HG03039 (cell line): Measurements from ENCODE around the gene RASSF10.

Experiments used
- ATAC-seq: cut with Tn5 transposase; IDR thresholded peaks from one replicate; pipeline ENCODE4 v1.9.1; 2021; ENCODE audit warnings: mild to moderate bottlenecking, moderate library complexity; ENCODE audit not compliant: unreplicated experiment

RASSF10 gene

DNA sequence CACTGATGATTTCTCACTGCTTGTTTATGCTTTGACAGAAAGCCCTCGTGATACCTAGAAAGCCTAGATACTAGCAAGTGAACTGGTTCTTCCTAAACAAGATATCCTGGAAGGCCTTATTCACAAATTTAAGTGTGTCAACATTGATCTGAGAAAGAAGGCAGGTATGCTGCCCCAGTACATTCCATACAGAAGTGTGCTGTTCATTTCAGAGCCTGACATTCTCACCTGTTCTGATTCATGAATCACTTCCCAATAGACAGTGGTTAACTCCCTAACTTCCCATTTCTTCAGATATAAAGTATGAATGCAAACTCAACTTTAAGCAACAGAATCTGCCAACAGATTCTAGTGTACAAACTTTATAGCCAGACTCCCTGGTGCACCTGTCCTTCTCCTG lies 15.5 kb upstream of the RASSF10 start:
- ATAC-seq = no peak

GRCh38 chr11:12994476-12994875 lies 14.6 kb upstream of the RASSF10 start:
- ATAC-seq = no peak

- no peak for ATAC-seq
Observed at GRCh38 chr11:12995188-12995587, 13.9 kb upstream of the RASSF10 start.

GRCh38 chr11:12995823-12996222 lies 13.3 kb upstream of the RASSF10 start:
- no peak for ATAC-seq

- ATAC-seq = no peak
Observed at GRCh38 chr11:12997168-12997567, 11.9 kb upstream of the RASSF10 start.

- no peak for ATAC-seq
Observed at GRCh38 chr11:12998336-12998735, 10.8 kb upstream of the RASSF10 start.

GRCh38 chr11:12999597-12999996 lies 9.5 kb upstream of the RASSF10 start:
- ATAC-seq = no peak

- ATAC-seq = no peak
Observed at GRCh38 chr11:13000116-13000515, 9.0 kb upstream of the RASSF10 start.

DNA sequence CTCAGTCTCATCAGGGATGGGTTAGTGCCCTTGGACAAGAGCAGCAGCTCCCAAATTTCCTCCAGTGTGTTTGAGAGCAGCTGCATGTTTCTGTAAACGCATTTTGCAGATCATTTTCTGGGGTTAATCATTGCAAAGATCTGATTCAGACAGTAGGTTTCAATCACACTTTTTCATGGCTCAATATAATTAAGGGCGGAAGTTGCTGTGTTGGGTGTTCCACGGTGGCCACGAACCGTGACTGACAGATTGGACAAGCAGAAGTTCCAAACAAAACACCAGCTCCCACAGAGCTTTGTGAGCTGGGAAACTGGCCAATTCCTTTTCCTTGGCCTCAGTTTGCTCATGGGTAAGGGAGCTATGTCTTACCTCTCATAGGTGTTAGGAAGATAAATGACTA lies 8.4 kb upstream of the RASSF10 start:
- ATAC-seq = no peak

DNA sequence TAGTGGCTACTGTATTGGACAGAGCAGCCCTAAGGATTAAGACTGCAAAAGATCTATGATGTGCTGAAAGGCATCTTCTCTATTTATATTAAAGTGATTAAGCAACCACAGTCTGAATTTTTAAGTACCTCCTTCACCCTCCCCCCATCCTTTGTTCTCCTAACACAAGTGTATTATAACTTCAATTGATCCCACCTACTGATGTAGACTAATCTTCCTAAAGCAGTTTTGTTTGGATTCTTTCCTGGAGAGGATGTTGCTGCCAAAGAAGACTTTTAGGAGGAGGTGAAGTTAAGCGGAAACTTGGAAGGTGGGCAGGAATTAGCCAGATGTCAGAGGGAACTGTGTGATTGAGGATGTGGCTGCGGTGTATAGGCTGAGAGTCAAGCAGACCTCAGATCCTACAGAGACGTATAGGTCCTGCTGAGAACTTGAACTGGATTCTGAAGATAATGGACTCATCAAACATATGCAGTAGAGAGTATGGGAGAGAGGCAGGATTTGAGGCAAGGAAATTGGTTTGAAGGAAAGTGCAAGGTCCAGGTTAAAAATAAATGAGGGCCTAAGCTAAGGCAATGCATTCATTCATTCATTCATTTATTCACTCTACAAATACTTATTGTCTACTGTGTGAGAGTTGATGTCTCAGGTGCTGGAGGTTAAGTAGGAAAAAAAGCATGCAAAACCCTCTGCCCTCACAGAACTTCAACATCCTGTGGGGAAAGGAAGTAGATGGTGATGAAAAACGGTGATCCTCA lies 5.2 kb upstream of the RASSF10 start:
- no peak for ATAC-seq

GRCh38 chr11:13007182-13008060 lies 1.7 kb upstream of the RASSF10 start:
- ATAC-seq = no peak

- no peak for ATAC-seq
Observed at GRCh38 chr11:13008061-13008435, 1.1 kb upstream of the RASSF10 start.

- ATAC-seq = no peak
Observed at GRCh38 chr11:13009476-13009920, 382 bp downstream of the RASSF10 start.

DNA sequence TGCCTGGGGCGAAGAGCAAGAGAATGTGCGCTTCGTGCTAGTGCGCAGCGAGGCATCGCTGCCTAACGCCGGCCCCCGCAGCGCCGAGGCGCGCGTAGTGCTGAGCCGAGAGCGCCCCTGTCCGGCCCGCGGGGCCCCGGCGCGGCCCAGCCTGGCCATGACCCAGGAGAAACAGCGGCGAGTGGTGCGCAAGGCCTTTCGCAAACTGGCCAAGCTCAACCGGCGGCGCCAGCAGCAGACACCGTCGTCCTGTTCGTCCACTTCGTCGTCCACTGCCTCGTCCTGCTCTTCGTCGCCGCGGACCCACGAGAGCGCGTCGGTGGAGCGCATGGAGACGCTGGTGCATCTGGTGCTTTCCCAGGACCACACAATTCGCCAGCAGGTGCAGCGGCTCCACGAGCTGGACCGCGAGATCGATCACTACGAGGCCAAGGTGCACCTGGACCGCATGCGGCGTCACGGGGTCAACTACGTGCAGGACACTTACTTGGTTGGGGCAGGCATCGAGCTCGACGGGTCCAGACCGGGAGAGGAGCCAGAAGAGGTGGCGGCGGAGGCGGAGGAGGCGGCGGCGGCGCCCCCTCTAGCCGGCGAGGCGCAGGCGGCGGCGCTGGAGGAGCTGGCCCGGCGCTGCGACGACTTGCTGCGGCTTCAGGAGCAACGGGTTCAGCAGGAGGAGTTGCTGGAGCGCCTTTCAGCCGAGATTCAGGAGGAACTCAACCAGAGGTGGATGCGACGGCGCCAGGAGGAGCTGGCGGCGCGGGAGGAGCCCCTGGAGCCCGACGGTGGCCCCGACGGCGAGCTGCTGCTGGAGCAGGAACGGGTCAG lies 1.0 kb downstream of the RASSF10 start:
- no peak for ATAC-seq

- ATAC-seq = no peak
Observed at GRCh38 chr11:13010749-13011465, 1.8 kb downstream of the RASSF10 start.

GRCh38 chr11:13011466-13012055 lies 2.4 kb downstream of the RASSF10 start:
- no peak for ATAC-seq

DNA sequence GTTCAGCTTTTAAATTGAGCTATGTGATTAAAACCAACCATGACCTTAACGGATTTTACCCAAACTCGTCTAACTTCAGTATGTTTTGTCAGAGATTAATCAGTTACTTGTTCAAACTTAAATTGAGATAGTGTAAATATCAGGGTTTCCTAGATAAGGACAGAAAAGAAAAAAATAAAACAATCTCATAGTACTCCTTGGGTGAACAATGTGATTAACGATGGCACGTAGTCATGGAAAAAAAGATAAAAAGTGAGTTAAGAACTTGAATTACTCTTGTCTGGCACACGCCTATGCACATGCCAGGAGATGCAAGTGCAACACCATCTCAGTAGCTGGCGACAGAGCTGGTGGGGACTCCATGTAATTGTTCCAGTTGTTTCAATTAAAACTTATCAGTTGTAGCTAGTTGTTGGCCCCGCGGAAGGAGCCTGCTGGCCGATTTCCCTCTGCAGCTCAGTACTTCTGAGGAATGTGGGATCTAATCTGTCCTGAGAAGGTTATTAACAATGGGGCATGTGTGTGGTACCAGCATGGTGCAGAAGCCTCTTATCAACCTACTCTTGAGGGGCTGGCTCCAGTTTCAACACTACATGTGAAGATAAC lies 3.0 kb downstream of the RASSF10 start:
- no peak for ATAC-seq

- no peak for ATAC-seq
Observed at GRCh38 chr11:13013054-13013488, 4.0 kb downstream of the RASSF10 start.

GRCh38 chr11:13015753-13016152 lies 6.6 kb downstream of the RASSF10 start:
- no peak for ATAC-seq

- no peak for ATAC-seq
Observed at GRCh38 chr11:13016415-13016814, 7.3 kb downstream of the RASSF10 start.
